Bronchial epithelial cell (primary cell): ENCODE data around the gene LONP1. TPM values are rescaled to one million over a fixed set of nuclear protein-coding genes. Genes with fewer than 3 reads are reported as not detected.

Experiments
- DNase-seq: peaks from one replicate; pipeline ENCODE4 v3.0.0-alpha.2; 2010; ENCODE audit warnings: low read depth
- FAIRE-seq: peaks from 2 replicates; lab custom pipeline; 2011; peaks lifted over from hg19 to GRCh38; lab: Jason Lieb, UNC
- H3K27me3 ChIP-seq: 2 replicates; pipeline ENCODE4 v1.5.1; 2011; ENCODE audit warnings: low read length; ENCODE audit not compliant: control insufficient read depth, insufficient read depth
- H3K36me3 ChIP-seq: 2 replicates; pipeline ENCODE4 v1.5.1; 2011; ENCODE audit warnings: low read length; ENCODE audit not compliant: control insufficient read depth, insufficient read depth
- H3K4me3 ChIP-seq: 2 replicates; pipeline ENCODE4 v1.5.1; 2011; ENCODE audit warnings: mild to moderate bottlenecking, low read depth, low read length, control low read depth
- CTCF ChIP-seq: IDR thresholded peaks from 2 replicates; pipeline ENCODE4 v1.5.1; 2011; ENCODE audit warnings: mild to moderate bottlenecking, moderate library complexity, low read length, control low read depth, inconsistent platforms; ENCODE audit not compliant: insufficient read depth, severe bottlenecking
- total RNA-seq: library from RNA; depleted of rRNA; stranded (reverse); fragments of >200 nt; gene quantifications from 2 replicates; pipeline ENCODE4 v1.2.1, GENCODE V29; 2014

LONP1 gene
- 220 and 272 TPM in 2 replicates for total RNA-seq

GRCh38 chr19:5719961-5720790, at the start of gene LONP1, which contains the start of gene CATSPERD:
LONP1 (minus strand) TSS chr19:5720146; CDS start chr19:5720132, 14 bp downstream.
CATSPERD (plus strand) TSS chr19:5720637; CDS start chr19:5720738, 101 bp downstream.
- peaks cover 3% of the 10 kb centered on the region for H3K36me3 ChIP-seq
- H3K4me3 ChIP-seq = peak within 1 kb of the TSS; percentile 89
- no peak for FAIRE-seq
- DNase-seq = peak; percentile 96
- peak; percentile 99 for TF ChIP-seq CTCF
- H3K27me3 ChIP-seq = no peaks in the 10 kb centered on the region

- H3K36me3 ChIP-seq = no peaks in the 10 kb centered on the region
- no peak for DNase-seq
- H3K4me3 ChIP-seq = no peak overlapping the region
Observed at GRCh38 chr19:5767949-5768348, 48.0 kb upstream of the LONP1 start.

GRCh38 chr19:5765220-5765619, 45.3 kb upstream of the LONP1 start:
- H3K36me3 ChIP-seq = no peaks in the 10 kb centered on the region
- no peak for TF ChIP-seq CTCF
- no peak for FAIRE-seq
- no peak for DNase-seq
- no peaks in the 10 kb centered on the region for H3K27me3 ChIP-seq
- H3K4me3 ChIP-seq = no peak overlapping the region

More at GRCh38 chr19:5767949-5768348, 48.0 kb upstream of the LONP1 start:
- no peaks in the 10 kb centered on the region for H3K27me3 ChIP-seq
- FAIRE-seq = no peak
- TF ChIP-seq CTCF = no peak

GRCh38 chr19:5762608-5763217, 42.8 kb upstream of the LONP1 start:
- H3K4me3 ChIP-seq = no peak overlapping the region
- TF ChIP-seq CTCF = no peak

GRCh38 chr19:5753743-5754142, 33.8 kb upstream of the LONP1 start:
- no peak for FAIRE-seq
- no peak for TF ChIP-seq CTCF
- no peaks in the 10 kb centered on the region for H3K36me3 ChIP-seq

More at GRCh38 chr19:5762608-5763217, 42.8 kb upstream of the LONP1 start:
- FAIRE-seq (no peak), DNase-seq (no peak)
- H3K27me3 ChIP-seq = no peaks in the 10 kb centered on the region
- no peaks in the 10 kb centered on the region for H3K36me3 ChIP-seq

More at GRCh38 chr19:5753743-5754142, 33.8 kb upstream of the LONP1 start:
- H3K27me3 ChIP-seq = no peaks in the 10 kb centered on the region
- no peak for DNase-seq
- H3K4me3 ChIP-seq = no peak overlapping the region
